T-helper 2 cell treated with Interferon-gamma antibody and Interleukin-4, amounts not matched to agents 5 μg/mL and 100 μg/mL, for 36 hours (primary cell): ENCODE results near the gene PEX5L.

Source experiments
- DNase-seq: peaks from one replicate; pipeline ENCODE4 v3.0.0; 2021; ENCODE audit warnings: low spot score
- H3K27ac Mint-ChIP-seq: one replicate; pipeline ENCODE4 v1.8.0; 2021; ENCODE audit warnings: mild to moderate bottlenecking, mixed read lengths
- H3K27me3 Mint-ChIP-seq: one replicate; pipeline ENCODE4 v1.8.0; 2021; ENCODE audit warnings: low read depth, mixed read lengths
- H3K36me3 Mint-ChIP-seq: one replicate; pipeline ENCODE4 v1.8.0; 2021; ENCODE audit warnings: low read depth, mixed read lengths
- H3K4me1 Mint-ChIP-seq: one replicate; pipeline ENCODE4 v1.8.0; 2021; ENCODE audit warnings: low read depth, mixed read lengths
- H3K4me3 Mint-ChIP-seq: one replicate; pipeline ENCODE4 v1.8.0; 2022; ENCODE audit warnings: mild to moderate bottlenecking, moderate library complexity, mixed read lengths
- H3K9me3 Mint-ChIP-seq: one replicate; pipeline ENCODE4 v1.8.0; 2021; ENCODE audit warnings: mixed read lengths

Gene PEX5L

DNA sequence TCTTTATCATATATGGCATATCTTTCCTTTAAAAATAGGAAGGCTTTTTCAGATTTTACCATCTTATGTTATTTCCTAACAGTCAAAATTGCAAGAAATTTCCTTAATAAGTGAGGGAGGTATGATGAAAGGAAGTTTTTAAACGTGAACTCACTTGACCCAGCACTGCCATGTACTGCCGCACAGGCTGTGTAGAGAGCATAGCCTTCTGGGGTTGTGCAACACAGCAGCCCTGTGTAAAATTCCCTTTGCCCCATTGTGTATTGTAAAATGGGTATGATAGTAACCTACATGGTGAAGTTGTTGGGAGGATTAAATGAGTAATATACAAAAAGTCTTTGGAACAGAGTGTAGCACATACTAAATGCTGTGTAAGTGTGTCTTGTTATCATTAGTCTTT is 78.6 kb downstream of the PEX5L start:
- no peak for DNase-seq
- Mint-ChIP-seq H3K36me3 (peaks cover 13% of the 10 kb centered on the region), H3K27me3 (peaks cover 13% of the 10 kb centered on the region), H3K9me3 (peaks cover 16% of the 10 kb centered on the region), H3K27ac (no peak overlapping the region), H3K4me3 (no peak overlapping the region), H3K4me1 (peaks cover 51% of the 10 kb centered on the region)

DNA sequence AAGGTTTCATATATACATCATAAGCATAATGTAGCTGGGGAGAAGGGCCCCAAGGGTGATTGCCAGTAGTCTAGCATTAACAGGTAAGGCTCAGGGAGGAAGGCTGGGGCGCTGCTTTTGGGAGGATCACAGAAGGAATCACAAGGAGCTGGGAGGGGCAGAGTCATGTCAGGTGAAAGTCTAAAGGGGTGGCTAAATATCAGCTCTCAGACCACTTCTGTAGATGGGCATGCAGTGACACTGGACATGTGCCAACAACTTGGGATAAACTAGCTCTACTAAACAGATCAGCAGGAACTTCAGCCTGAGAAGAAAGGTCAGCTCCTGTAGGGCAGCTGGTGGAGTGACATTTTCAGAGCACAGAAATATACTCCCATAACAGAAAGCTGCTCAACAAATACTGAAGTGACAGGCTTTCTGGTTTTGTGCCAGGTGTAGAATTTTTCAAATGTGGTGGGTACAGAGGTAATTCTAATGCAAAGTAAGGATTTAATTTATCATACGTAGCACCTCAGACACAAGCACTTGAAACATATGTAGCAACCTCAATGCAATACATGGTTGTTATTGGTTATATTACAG is 79.4 kb downstream of the PEX5L start:
- H3K4me3 Mint-ChIP-seq, result peak overlapping the region; percentile 58
- peaks cover 14% of the 10 kb centered on the region for H3K36me3 Mint-ChIP-seq
- H3K4me1 Mint-ChIP-seq, result peaks cover 54% of the 10 kb centered on the region
- peaks cover 12% of the 10 kb centered on the region for H3K27me3 Mint-ChIP-seq
- peaks cover 24% of the 10 kb centered on the region for H3K9me3 Mint-ChIP-seq
- peak overlapping the region; percentile 71 for H3K27ac Mint-ChIP-seq
- DNase-seq, result no peak

DNA sequence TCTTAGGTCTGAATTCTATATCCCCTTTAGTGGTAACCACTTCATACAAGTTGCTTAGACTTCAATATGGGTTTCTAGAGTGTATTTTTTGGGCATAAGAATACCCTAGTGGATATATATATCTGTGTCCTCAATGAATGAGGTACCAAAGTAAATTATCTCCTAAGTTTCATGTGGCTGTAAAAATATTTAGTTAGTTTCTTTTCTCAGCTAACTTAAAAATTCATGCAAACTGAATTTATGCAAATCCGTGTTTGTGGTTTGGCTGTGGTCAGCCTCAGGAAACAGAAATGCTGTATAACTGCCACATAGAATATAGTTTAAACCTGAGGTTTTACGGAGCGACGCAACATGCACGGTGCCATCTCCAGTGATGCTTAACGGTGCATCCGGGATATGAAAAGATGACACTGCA is 80.3 kb downstream of the PEX5L start:
- Mint-ChIP-seq H3K4me3 (peak overlapping the region; percentile 58), H3K36me3 (peaks cover 15% of the 10 kb centered on the region), H3K27me3 (peaks cover 12% of the 10 kb centered on the region), H3K4me1 (peaks cover 51% of the 10 kb centered on the region), H3K27ac (peak overlapping the region; percentile 71), H3K9me3 (peaks cover 26% of the 10 kb centered on the region)
- peak; percentile 64 for DNase-seq

DNA sequence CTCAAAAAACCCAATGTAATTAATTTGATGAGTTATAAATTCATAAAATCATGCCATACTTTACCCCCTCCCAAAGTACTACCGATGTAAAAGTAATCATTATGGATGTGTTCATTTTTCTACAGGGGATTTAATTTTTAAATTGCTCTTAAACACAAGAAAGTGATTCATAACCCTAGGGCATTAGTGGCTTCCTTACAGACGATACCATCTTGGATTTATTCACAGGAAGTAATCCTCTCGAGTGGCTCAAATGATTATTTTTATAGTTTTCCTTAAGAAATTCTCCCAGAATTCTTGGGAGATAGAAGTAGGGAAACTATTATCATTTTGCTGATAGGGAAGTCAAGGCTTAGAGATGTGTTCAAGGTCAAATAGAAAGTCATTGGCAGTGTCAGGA is 80.9 kb downstream of the PEX5L start:
- peaks cover 9% of the 10 kb centered on the region for H3K27me3 Mint-ChIP-seq
- H3K27ac Mint-ChIP-seq, result no peak overlapping the region
- H3K9me3 Mint-ChIP-seq, result peaks cover 26% of the 10 kb centered on the region
- no peak for DNase-seq
- H3K4me1 Mint-ChIP-seq, result peaks cover 46% of the 10 kb centered on the region
- H3K4me3 Mint-ChIP-seq, result peak overlapping the region; percentile 58
- peaks cover 11% of the 10 kb centered on the region for H3K36me3 Mint-ChIP-seq

DNA sequence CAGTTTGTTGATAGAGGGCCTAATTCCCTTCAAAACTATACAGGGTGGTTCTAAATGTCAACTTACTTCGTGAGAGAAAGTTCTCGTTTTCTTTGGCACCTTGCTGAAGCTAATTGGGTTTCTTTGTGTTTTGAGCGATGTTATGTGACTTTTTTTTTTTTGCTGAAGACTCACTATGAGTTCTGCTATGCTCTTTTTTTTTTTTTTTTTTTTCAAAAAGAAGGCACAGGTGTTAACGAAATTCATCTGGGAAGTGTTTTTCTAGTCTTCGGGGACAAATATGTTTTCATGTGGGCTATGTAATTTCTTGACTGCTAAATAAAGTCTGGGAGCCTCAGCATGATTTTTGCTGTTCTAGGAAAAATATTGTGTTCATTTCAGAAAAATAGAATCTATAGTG is 81.5 kb downstream of the PEX5L start:
- peaks cover 14% of the 10 kb centered on the region for H3K27me3 Mint-ChIP-seq
- H3K9me3 Mint-ChIP-seq, result peaks cover 26% of the 10 kb centered on the region
- DNase-seq, result no peak
- peaks cover 46% of the 10 kb centered on the region for H3K4me1 Mint-ChIP-seq
- peaks cover 11% of the 10 kb centered on the region for H3K36me3 Mint-ChIP-seq
- H3K27ac Mint-ChIP-seq, result no peak overlapping the region
- H3K4me3 Mint-ChIP-seq, result no peak overlapping the region

DNA sequence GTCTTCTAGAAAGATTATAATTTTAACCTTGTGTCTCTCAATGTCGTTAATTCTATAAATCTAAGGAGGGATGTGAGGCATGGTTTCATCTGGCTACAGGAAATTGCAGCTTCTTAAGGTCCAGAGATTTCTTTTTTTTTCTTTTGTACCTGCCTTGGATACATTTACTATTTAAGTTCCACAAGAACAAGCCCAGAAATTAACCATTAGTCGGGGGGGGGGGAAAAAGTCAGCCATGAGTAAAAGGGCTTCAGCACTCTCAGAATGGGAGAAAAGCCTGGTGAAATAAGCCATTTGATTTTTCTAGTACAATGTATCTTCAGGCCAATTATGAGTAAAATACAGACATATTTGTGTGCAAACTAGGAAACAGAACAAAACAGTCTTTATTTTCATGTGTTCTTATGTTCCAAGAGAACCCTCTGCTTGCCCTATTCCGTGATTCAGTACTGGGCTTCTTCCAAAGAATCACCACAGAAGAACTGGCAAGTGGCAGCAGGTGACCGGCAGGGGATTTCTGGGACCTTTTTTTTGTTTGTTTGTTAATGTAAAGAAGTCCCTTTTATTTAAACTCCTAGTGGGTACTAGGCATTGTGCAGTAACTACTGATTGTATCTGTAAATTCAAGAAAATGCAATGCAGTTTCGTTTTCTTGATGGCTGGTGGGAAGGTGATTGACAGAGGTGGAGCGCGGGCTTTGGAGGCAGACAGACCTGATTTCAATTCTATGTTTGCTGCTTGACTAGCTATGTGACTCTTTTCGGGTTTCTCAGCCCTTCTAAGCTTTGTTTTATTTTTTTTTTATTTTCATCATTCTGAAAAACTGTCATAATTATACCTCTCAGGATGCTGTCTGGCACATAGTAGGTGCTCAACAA is 82.5 kb downstream of the PEX5L start:
- Mint-ChIP-seq H3K36me3 (peaks cover 11% of the 10 kb centered on the region), H3K4me3 (peak overlapping the region; percentile 7), H3K27ac (no peak overlapping the region), H3K27me3 (peaks cover 13% of the 10 kb centered on the region), H3K4me1 (peaks cover 42% of the 10 kb centered on the region), H3K9me3 (peaks cover 26% of the 10 kb centered on the region)
- DNase-seq, result peak; percentile 8

DNA sequence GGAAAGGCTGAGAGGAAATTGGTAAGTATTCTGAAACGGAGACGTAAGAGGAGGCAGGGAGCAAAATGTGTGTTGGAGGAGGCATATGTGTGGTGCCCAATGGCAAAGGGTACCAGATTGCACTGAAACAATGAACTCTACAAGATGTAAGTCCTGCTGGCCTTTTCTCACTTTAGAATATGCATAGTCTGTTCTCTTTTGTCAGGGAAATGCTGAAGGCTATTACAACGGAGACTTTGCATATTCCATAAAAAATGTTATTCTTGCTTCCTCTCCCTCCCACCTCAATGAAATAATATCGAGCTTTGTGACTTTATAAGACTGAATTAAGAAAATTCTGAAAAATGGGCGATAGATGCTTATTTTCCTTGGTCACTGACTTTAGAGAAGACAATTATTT is 85.9 kb downstream of the PEX5L start:
- H3K27ac Mint-ChIP-seq, result no peak overlapping the region
- peaks cover 26% of the 10 kb centered on the region for H3K9me3 Mint-ChIP-seq
- H3K36me3 Mint-ChIP-seq, result peaks cover 11% of the 10 kb centered on the region
- H3K27me3 Mint-ChIP-seq, result peaks cover 31% of the 10 kb centered on the region
- peaks cover 25% of the 10 kb centered on the region for H3K4me1 Mint-ChIP-seq
- no peak overlapping the region for H3K4me3 Mint-ChIP-seq
- no peak for DNase-seq

DNA sequence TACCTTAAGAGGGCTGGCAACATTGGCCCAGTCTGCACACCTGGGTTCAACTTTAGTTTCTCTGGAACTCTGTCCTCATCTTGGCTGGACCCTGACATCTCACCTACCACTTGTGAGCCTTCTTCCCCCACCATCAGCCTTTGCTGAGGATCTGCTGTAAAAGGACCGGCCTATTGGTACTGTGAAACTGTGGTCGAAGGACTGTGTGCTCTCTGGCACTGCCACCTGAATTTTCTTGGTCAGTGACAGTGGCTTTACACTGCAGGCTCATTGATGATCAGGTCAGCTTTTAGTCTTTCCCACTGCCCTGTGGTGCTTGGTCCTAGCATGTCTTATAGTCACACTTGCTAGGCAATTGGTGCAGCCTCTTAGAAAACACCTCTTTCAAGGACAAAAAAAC is 86.9 kb downstream of the PEX5L start:
- H3K4me3 Mint-ChIP-seq, result no peak overlapping the region
- H3K4me1 Mint-ChIP-seq, result peaks cover 19% of the 10 kb centered on the region

DNA sequence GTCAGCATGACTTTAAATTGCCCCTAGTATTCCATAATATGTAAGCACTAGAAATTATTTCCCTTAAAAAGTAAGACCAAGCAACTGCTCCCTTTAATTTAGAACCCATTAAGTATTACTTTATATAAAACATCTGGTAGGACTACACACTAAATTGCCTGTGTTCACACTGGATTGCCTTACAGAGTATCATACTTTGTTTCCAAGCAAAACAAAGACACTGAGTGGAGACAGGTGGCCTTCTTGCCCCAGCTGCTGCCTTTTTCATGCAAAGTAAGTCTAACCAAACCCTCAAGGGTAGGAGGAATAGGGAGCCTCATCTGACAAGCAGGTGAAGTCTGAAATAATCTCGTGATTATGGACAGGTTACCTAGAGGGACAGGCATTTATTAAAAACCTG is 87.3 kb downstream of the PEX5L start:
- H3K9me3 Mint-ChIP-seq, result peaks cover 18% of the 10 kb centered on the region
- H3K4me1 Mint-ChIP-seq, result peaks cover 14% of the 10 kb centered on the region
- H3K27ac Mint-ChIP-seq, result no peak overlapping the region
- H3K27me3 Mint-ChIP-seq, result peaks cover 40% of the 10 kb centered on the region
- H3K36me3 Mint-ChIP-seq, result peaks cover 5% of the 10 kb centered on the region
- DNase-seq, result no peak
- H3K4me3 Mint-ChIP-seq, result no peak overlapping the region

More for the DNA sequence above, 86.9 kb downstream of the PEX5L start:
- peaks cover 5% of the 10 kb centered on the region for H3K36me3 Mint-ChIP-seq
- DNase-seq, result no peak
- peaks cover 22% of the 10 kb centered on the region for H3K9me3 Mint-ChIP-seq
- peaks cover 35% of the 10 kb centered on the region for H3K27me3 Mint-ChIP-seq
- H3K27ac Mint-ChIP-seq, result no peak overlapping the region

DNA sequence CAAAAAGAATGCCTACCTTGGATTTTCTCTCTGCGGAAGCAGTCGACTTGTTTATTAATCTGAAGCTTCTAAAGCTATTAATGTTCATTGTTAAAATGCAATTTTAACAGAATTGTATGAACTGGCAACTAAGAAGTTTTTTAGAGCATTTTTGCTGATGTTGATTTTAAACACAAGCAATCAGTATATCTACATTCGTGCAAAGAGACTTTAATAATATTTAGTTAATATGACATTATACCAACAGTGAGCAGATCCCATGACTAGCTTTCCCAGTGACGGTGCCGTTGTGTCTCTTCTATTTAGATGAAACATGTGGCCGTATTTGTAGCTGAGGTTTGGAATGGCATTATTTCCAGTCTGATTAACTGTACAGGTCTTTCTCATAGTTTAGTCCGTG is 88.0 kb downstream of the PEX5L start:
- peaks cover 8% of the 10 kb centered on the region for H3K4me1 Mint-ChIP-seq
- peaks cover 5% of the 10 kb centered on the region for H3K36me3 Mint-ChIP-seq
- H3K27me3 Mint-ChIP-seq, result peaks cover 43% of the 10 kb centered on the region
- peaks cover 14% of the 10 kb centered on the region for H3K9me3 Mint-ChIP-seq
- H3K4me3 Mint-ChIP-seq, result no peak overlapping the region
- H3K27ac Mint-ChIP-seq, result no peak overlapping the region
- DNase-seq, result no peak

DNA sequence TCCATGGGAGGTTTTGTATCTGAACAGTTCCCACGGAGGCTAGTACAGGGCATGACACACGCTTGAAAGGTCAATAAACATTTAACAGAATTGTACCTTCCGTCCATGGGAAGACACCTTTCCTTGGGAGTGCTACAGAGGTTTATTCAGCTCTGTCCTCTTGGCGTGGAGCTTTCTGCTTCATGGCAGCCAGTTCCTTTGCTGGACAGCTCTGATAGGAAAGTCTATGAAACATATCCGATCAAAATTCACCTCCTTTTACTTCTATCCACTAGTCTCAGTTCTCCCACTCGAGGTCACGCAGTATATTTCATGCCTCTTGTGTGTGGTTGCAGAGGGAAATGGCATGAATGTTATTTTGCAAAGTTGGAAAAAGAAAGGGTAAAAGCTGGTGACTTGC is 91.2 kb downstream of the PEX5L start:
- Mint-ChIP-seq H3K27me3 (peaks cover 45% of the 10 kb centered on the region), H3K36me3 (no peaks in the 10 kb centered on the region), H3K4me1 (peaks cover 8% of the 10 kb centered on the region), H3K9me3 (no peaks in the 10 kb centered on the region), H3K4me3 (no peak overlapping the region), H3K27ac (no peak overlapping the region)
- DNase-seq, result no peak

DNA sequence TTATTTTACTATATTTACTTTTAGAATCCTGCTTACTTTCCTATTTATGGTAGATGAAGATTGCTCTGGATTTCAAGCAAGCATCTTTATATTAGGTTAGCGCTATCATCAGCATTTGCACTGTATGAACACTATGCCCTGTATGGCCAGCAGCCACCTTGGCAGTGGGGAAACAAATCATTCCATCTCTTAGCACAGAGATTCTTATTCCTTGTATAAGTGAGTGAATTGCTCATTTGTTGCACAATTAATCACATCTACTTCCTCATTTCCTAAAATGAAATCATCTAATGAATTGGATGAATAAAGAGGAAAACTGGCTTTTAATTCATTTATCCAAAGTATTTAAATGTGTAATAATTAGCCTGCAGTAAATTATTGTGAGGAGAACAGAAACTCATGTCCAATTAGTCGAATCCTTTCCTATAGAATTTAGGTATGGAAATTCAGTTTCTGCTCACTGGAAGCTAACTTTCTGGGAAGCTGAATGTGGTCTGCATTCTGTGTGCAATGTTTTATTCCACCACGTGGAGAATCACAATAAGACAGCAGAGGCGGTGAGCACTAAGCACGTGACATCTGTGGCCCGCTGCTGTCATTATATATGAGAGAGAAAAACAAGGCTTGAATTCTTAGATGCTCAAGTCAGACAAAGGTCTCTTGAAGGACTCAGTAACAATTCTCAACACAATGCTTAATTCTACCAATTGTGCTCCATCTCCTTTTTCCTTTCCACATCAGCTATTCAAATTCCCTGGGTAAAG is 93.4 kb downstream of the PEX5L start:
- peaks cover 42% of the 10 kb centered on the region for H3K27me3 Mint-ChIP-seq
- H3K4me1 Mint-ChIP-seq, result peaks cover 8% of the 10 kb centered on the region
- no peak for DNase-seq
- no peak overlapping the region for H3K27ac Mint-ChIP-seq
- no peak overlapping the region for H3K4me3 Mint-ChIP-seq
- H3K36me3 Mint-ChIP-seq, result no peaks in the 10 kb centered on the region
- H3K9me3 Mint-ChIP-seq, result no peaks in the 10 kb centered on the region

DNA sequence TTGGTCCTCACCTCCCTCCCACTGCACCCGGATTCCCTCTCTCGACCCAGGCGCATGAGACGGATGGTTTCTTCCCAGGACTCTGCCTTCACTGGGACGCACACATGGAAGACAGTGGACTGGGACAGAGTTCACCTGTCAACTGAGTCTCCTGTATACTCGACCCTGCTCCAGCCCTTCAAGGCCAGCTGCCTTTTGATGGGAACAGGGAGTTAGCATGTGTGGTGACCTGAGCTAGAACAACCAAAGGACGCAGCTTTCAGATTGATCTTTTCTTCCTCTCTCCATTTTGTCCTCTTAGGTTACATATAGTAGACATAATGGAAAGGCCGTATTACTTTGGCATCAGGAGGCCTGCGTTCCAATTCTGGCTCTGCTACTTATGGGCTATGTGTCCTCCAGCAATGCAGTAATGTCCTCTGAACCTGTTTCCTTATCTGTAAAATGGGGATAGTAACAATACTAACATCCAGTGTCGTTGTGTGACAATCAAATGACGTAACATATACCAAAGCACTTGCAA is 94.1 kb downstream of the PEX5L start:
- Mint-ChIP-seq H3K4me1 (peaks cover 8% of the 10 kb centered on the region), H3K4me3 (peak overlapping the region; percentile 73), H3K27me3 (peaks cover 44% of the 10 kb centered on the region), H3K9me3 (no peaks in the 10 kb centered on the region), H3K27ac (no peak overlapping the region), H3K36me3 (no peaks in the 10 kb centered on the region)
- DNase-seq, result no peak

DNA sequence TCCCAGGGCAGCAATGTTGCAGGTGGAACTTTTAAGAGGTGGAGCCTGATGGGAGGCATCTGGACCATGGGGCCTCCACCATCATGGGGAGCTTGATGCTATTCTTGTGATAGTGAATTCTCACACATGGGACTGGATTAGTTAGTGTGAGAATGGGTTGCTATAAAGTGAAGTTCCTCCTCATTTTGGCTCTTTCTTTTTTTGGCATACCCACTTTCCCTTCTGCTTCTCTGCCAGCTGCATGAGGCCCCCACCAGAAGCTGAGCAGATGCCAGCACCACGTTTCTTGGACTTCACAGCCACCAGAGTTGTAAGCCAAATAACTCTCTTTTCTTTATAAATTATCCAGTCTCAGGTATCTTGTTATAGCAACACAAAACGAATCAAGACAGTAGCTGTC is 101.0 kb downstream of the PEX5L start:
- no peak for DNase-seq
- Mint-ChIP-seq H3K36me3 (no peaks in the 10 kb centered on the region), H3K4me1 (no peaks in the 10 kb centered on the region), H3K4me3 (no peak overlapping the region), H3K27me3 (peaks cover 28% of the 10 kb centered on the region), H3K9me3 (no peaks in the 10 kb centered on the region), H3K27ac (no peak overlapping the region)
